K562 (cell line): ENCODE results near the gene HRCT1. TPM values are rescaled to one million over a fixed set of nuclear protein-coding genes. Genes with fewer than 3 reads are reported as not detected.

Experiments used
- ARHGAP35 ChIP-seq: fragments of 450-650 bp; IDR thresholded peaks from 2 replicates; pipeline ENCODE4 v1.6.1; 2018; ENCODE audit not compliant: partially characterized antibody
- CTBP1 ChIP-seq: fragments of 450-650 bp; IDR thresholded peaks from 2 replicates; pipeline ENCODE4 v1.6.1; 2016; ENCODE audit warnings: borderline replicate concordance
- DNMT1 ChIP-seq: fragments of 450-650 bp; IDR thresholded peaks from 2 replicates; pipeline ENCODE4 v1.6.1; 2016; ENCODE audit warnings: antibody characterized with exemption, mild to moderate bottlenecking
- NR3C1 ChIP-seq: sonication (generic); formaldehyde crosslinking; IDR thresholded peaks from 2 replicates; pipeline ENCODE4 v1.8.1; 2022; ENCODE audit warnings: missing genetic modification reagents
- STAT5A ChIP-seq: IDR thresholded peaks from 2 replicates; pipeline ENCODE4 v1.6.1; 2012; ENCODE audit warnings: low read length, inconsistent platforms, borderline replicate concordance
- polyA plus RNA-seq, 8 experiments: library from polyadenylated mRNA; depleted of rRNA in 4 of 8; stranded (reverse) in 5 of 8; unstranded in 3 of 8; fragments of >200 nt; fragmentation: Nextera tagmentation in 2 of 8; fragmentation: Illumina TruSeq in 1 of 8; extraction: Ambion mirVana in 2 of 8; extraction: Trizol in 1 of 8; gene quantifications; 2 replicates each; pipeline versions ENCODE4 v1.2.1 to v1.2.3, GENCODE V29; 2011 to 2014; ENCODE audit warnings: inconsistent platforms in 1 of 8, missing spikeins in 1 of 8
- total RNA-seq, 7 experiments: library from RNA; depleted of rRNA in 6 of 7; stranded (reverse); fragments of >200 nt in 6 of 7; fragmentation: Illumina TruSeq in 2 of 7; extraction: Trizol in 2 of 7; gene quantifications; 2 replicates each; pipeline versions ENCODE4 v1.2.1 to v1.2.3, GENCODE V29; 2011 to 2021; ENCODE audit warnings: low replicate concordance in 1 of 7
- TF ChIP-seq, protein P1 (sequence below), 3 experiments: fragments of 200-800 bp in 1 of 3; fragments of 250-450 bp in 1 of 3; fragments of 450-650 bp in 1 of 3; sonication (Bioruptor Pico) in 1 of 3; sonication (Bioruptor generic) in 1 of 3; formaldehyde crosslinking in 1 of 3; IDR thresholded peaks; 2 replicates each; pipeline versions ENCODE4 v1.6.1 to v1.8.0; 2016 to 2022; ENCODE audit warnings: mild to moderate bottlenecking in 2 of 3, missing genetic modification characterization in 2 of 3, missing compliant biosample characterization in 1 of 3, moderate library complexity in 1 of 3
- TF ChIP-seq, protein P2 (sequence below): fragments of 250-450 bp; sonication (Bioruptor Pico); IDR thresholded peaks from 2 replicates; pipeline ENCODE4 v1.5.1; 2021; ENCODE audit warnings: mild to moderate bottlenecking
- TF ChIP-seq, protein P3 (sequence below): fragments of 250-450 bp; sonication (Bioruptor Pico); IDR thresholded peaks from 2 replicates; pipeline ENCODE4 v1.8.0; 2022; ENCODE audit warnings: inconsistent platforms, mild to moderate bottlenecking, moderate library complexity, borderline replicate concordance

The HRCT1 gene
- total and polyA plus RNA-seq, 9 of the 15 experiments (the other 6 are each of a cell fraction or from before 2014, with no cell fraction given), result 0.40 TPM; not detected in 8

DNA sequence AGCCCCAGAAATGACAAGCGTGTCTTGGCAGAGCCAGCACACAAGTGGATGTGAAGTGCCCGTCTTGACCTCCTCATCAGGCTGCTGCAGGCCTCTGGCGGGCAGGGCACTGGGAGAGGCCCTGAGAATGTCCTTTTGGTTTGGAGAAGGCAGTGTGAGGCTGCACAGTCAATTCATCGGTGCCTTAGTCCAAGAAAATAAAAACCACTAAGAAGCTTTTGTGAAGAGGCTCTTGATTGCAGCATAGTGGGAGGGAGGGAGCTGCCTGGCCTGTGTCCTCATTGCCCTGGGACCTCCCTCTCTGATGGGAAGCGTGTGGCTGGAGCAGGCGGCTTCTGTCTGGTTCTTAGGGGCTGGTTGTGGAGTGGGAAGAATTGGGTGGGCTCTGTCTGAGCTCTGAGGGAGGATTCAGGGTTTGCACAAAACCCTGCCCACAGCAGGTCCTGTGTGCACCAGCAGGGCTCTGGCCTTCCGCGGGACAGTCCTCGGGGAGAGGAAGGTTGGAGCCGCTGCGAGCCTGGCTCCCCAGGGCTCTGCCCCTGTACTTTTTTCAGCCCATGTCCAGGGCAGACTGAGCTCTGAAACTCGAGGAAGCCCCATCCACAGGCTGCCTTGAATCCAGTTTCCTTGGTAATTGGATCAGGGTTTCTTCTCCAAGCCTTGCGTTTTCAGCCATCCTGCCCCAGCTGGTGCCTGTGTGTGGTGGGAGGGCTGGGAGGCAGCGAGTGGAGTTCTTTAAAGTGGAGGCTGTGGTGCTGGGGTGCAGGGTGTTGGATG is 1.1 kb downstream of the HRCT1 start (continued):
- TF ChIP-seq, protein P1, sequence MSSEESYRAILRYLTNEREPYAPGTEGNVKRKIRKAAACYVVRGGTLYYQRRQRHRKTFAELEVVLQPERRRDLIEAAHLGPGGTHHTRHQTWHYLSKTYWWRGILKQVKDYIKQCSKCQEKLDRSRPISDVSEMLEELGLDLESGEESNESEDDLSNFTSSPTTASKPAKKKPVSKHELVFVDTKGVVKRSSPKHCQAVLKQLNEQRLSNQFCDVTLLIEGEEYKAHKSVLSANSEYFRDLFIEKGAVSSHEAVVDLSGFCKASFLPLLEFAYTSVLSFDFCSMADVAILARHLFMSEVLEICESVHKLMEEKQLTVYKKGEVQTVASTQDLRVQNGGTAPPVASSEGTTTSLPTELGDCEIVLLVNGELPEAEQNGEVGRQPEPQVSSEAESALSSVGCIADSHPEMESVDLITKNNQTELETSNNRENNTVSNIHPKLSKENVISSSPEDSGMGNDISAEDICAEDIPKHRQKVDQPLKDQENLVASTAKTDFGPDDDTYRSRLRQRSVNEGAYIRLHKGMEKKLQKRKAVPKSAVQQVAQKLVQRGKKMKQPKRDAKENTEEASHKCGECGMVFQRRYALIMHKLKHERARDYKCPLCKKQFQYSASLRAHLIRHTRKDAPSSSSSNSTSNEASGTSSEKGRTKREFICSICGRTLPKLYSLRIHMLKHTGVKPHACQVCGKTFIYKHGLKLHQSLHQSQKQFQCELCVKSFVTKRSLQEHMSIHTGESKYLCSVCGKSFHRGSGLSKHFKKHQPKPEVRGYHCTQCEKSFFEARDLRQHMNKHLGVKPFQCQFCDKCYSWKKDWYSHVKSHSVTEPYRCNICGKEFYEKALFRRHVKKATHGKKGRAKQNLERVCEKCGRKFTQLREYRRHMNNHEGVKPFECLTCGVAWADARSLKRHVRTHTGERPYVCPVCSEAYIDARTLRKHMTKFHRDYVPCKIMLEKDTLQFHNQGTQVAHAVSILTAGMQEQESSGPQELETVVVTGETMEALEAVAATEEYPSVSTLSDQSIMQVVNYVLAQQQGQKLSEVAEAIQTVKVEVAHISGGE (CRISPR knock-in tag; IDR thresholded peaks at IDR 0.05), result no peak
- no peak for TF ChIP-seq NR3C1 (CRISPR knock-in tag)
- TF ChIP-seq, protein P2, sequence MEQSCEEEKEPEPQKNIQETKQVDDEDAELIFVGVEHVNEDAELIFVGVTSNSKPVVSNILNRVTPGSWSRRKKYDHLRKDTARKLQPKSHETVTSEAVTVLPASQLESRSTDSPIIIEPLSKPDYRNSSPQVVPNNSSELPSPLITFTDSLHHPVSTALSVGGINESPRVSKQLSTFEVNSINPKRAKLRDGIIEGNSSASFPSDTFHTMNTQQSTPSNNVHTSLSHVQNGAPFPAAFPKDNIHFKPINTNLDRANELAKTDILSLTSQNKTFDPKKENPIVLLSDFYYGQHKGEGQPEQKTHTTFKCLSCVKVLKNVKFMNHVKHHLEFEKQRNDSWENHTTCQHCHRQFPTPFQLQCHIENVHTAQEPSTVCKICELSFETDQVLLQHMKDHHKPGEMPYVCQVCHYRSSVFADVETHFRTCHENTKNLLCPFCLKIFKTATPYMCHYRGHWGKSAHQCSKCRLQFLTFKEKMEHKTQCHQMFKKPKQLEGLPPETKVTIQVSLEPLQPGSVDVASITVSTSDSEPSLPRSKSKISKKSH (CRISPR knock-in tag), result no peak
- TF ChIP-seq CTBP1, result no peak
- no peak for TF ChIP-seq STAT5A
- no peak for TF ChIP-seq DNMT1
- TF ChIP-seq ARHGAP35, result no peak
- TF ChIP-seq, protein P3, sequence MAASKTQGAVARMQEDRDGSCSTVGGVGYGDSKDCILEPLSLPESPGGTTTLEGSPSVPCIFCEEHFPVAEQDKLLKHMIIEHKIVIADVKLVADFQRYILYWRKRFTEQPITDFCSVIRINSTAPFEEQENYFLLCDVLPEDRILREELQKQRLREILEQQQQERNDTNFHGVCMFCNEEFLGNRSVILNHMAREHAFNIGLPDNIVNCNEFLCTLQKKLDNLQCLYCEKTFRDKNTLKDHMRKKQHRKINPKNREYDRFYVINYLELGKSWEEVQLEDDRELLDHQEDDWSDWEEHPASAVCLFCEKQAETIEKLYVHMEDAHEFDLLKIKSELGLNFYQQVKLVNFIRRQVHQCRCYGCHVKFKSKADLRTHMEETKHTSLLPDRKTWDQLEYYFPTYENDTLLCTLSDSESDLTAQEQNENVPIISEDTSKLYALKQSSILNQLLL, result no peak
